Measurements from ENCODE around the gene SLC35E2B. TPM values are rescaled to one million over a fixed set of nuclear protein-coding genes. Genes with fewer than 3 reads are reported as not detected.
"Not testable (repeated sequence)": the region's sequence is repeated elsewhere in the genome, so short reads cannot be mapped to it uniquely, and the experiment has no call there.

SLC35E2B gene
- total RNA-seq, 1 donor from 2014 or later, result 45.1 TPM

DNA sequence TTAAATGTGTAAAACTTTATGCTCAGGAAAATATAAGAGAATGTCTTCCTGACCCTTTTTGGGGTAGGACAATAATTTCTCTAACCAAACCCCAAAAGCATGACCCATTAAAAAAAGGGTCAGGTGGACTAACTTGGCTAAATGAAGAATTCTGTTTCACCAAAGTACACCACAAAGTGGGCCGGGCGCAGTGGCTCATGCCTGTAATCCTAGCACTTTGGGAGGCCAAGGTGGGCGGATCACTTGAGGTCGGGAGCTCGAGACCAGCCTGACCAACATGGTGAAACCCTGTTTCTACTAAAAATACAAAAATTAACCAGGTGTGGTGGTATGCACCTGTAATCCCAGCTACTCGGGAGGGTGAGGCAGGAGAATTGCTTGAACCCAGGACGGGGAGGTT, 3.1 kb downstream of the SLC35E2B start:
- not testable (repeated sequence) for H3K27me3 Mint-ChIP-seq (ENCODE audit: low read depth, unreplicated experiment); H3K9me3 Mint-ChIP-seq (ENCODE audit: unreplicated experiment); H3K4me3 ChIP-seq (ENCODE audit: insufficient read depth, low read depth, low read length); H3K27me3 ChIP-seq (ENCODE audit: insufficient read depth, low read length); DNase-seq (ENCODE audit: low read depth); H3K27ac ChIP-seq (ENCODE audit: low read depth, low read length); H3K27ac Mint-ChIP-seq (ENCODE audit: unreplicated experiment); H3K36me3 ChIP-seq (ENCODE audit: insufficient read depth, low read length); H3K9me3 ChIP-seq (ENCODE audit: insufficient read depth, low read depth, low read length); H3K36me3 Mint-ChIP-seq (ENCODE audit: low read depth, unreplicated experiment); H3K9ac ChIP-seq (ENCODE audit: low read length); H3K4me2 ChIP-seq (ENCODE audit: low read length); H2AFZ ChIP-seq (ENCODE audit: low read depth, low read length); FAIRE-seq; H3K4me3 Mint-ChIP-seq (ENCODE audit: unreplicated experiment); H3K4me1 ChIP-seq (ENCODE audit: insufficient read depth, low read length)
- H3K4me1 Mint-ChIP-seq (ENCODE audit: low read depth, unreplicated experiment), result peaks cover 11% of the 10 kb centered on the region
- Histone ChIP-seq H4K20me1 (ENCODE audit: insufficient read depth, low read length) (peaks cover 22% of the 10 kb centered on the region), H3K79me2 (ENCODE audit: insufficient read depth, low read length) (peaks cover 42% of the 10 kb centered on the region)

- H3K9me3 Mint-ChIP-seq (ENCODE audit: unreplicated experiment), result no peaks in the 10 kb centered on the region
- Histone ChIP-seq H4K20me1 (ENCODE audit: insufficient read depth, low read length) (peaks cover 36% of the 10 kb centered on the region), H2AFZ (ENCODE audit: low read depth, low read length) (no peak overlapping the region), H3K4me1 (ENCODE audit: insufficient read depth, low read length) (peaks cover 4% of the 10 kb centered on the region), H3K79me2 (ENCODE audit: insufficient read depth, low read length) (peaks cover 58% of the 10 kb centered on the region), H3K27ac (ENCODE audit: low read depth, low read length) (no peak overlapping the region), H3K27me3 (ENCODE audit: insufficient read depth, low read length) (no peaks in the 10 kb centered on the region), H3K9ac (ENCODE audit: low read length) (no peak overlapping the region), H3K36me3 (ENCODE audit: insufficient read depth, low read length) (no peaks in the 10 kb centered on the region), H3K4me3 (ENCODE audit: insufficient read depth, low read depth, low read length) (no peak overlapping the region), H3K4me2 (ENCODE audit: low read length) (no peak overlapping the region), H3K9me3 (ENCODE audit: insufficient read depth, low read depth, low read length) (no peaks in the 10 kb centered on the region)
- DNase-seq (ENCODE audit: low read depth), result no peak
- H3K36me3 Mint-ChIP-seq (ENCODE audit: low read depth, unreplicated experiment), result peaks cover 3% of the 10 kb centered on the region
- TF ChIP-seq, protein P1, sequence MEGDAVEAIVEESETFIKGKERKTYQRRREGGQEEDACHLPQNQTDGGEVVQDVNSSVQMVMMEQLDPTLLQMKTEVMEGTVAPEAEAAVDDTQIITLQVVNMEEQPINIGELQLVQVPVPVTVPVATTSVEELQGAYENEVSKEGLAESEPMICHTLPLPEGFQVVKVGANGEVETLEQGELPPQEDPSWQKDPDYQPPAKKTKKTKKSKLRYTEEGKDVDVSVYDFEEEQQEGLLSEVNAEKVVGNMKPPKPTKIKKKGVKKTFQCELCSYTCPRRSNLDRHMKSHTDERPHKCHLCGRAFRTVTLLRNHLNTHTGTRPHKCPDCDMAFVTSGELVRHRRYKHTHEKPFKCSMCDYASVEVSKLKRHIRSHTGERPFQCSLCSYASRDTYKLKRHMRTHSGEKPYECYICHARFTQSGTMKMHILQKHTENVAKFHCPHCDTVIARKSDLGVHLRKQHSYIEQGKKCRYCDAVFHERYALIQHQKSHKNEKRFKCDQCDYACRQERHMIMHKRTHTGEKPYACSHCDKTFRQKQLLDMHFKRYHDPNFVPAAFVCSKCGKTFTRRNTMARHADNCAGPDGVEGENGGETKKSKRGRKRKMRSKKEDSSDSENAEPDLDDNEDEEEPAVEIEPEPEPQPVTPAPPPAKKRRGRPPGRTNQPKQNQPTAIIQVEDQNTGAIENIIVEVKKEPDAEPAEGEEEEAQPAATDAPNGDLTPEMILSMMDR (IDR thresholded peaks at IDR 0.05; ENCODE audit: insufficient read depth, low read depth, low read length), result no peak
- TF ChIP-seq EZH2 (IDR thresholded peaks at IDR 0.05; ENCODE audit: insufficient read depth, low read length), result no peak
- FAIRE-seq, result no peak
- H3K27ac Mint-ChIP-seq (ENCODE audit: unreplicated experiment), result peak overlapping the region; percentile 19
- no peaks in the 10 kb centered on the region for H3K27me3 Mint-ChIP-seq (ENCODE audit: low read depth, unreplicated experiment)
- H3K4me3 Mint-ChIP-seq (ENCODE audit: unreplicated experiment), result no peak overlapping the region
- H3K4me1 Mint-ChIP-seq (ENCODE audit: low read depth, unreplicated experiment), result peaks cover 14% of the 10 kb centered on the region
Measured at GRCh38 chr1:1687846-1688245, 4.7 kb downstream of the SLC35E2B start.

DNA sequence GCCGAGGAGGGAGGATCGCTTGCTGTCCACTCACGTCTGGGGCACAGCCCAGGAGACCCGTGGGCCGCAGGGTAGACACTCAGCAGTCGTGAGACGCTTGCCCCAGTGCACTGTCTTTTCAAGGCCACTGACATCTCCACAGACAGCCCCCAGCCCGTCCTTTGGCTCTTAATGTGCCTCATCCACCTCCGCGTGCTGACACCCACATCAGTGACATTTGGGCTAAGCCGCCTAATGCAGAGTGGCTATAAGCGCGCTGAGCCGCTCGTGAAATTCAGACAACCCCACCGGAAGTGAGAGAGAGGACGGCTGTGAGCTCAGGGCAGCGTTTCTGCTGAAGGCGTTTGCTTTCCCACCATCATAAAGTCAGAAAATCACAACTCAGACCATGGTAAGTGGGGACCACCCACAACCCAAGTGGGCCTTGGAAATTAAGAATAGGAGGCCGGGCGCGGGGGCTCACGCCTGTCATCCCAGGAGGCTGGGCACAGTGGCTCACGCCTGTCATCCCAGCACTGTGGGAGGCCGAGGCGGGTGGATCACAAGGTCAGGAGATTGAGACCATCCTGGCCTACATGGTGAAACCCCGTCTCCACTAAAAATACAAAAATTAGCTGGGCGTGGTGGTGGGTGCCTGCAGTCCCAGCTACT, 8.4 kb downstream of the SLC35E2B start:
- Histone ChIP-seq H3K27ac (ENCODE audit: low read depth, low read length) (no peak overlapping the region), H3K79me2 (ENCODE audit: insufficient read depth, low read length) (peaks cover 80% of the 10 kb centered on the region), H4K20me1 (ENCODE audit: insufficient read depth, low read length) (peaks cover 58% of the 10 kb centered on the region), H3K9me3 (ENCODE audit: insufficient read depth, low read depth, low read length) (no peaks in the 10 kb centered on the region), H3K4me2 (ENCODE audit: low read length) (no peak overlapping the region), H3K36me3 (ENCODE audit: insufficient read depth, low read length) (no peaks in the 10 kb centered on the region), H3K9ac (ENCODE audit: low read length) (no peak overlapping the region), H3K4me1 (ENCODE audit: insufficient read depth, low read length) (peaks cover 4% of the 10 kb centered on the region), H3K27me3 (ENCODE audit: insufficient read depth, low read length) (no peaks in the 10 kb centered on the region), H3K4me3 (ENCODE audit: insufficient read depth, low read depth, low read length) (no peak overlapping the region), H2AFZ (ENCODE audit: low read depth, low read length) (no peak overlapping the region)
- Mint-ChIP-seq H3K9me3 (ENCODE audit: unreplicated experiment) (no peaks in the 10 kb centered on the region), H3K4me3 (ENCODE audit: unreplicated experiment) (no peak overlapping the region), H3K36me3 (ENCODE audit: low read depth, unreplicated experiment) (peaks cover 3% of the 10 kb centered on the region), H3K4me1 (ENCODE audit: low read depth, unreplicated experiment) (peaks cover 17% of the 10 kb centered on the region), H3K27ac (ENCODE audit: unreplicated experiment) (no peak overlapping the region), H3K27me3 (ENCODE audit: low read depth, unreplicated experiment) (no peaks in the 10 kb centered on the region)
- TF ChIP-seq, protein P1 (IDR thresholded peaks at IDR 0.05; ENCODE audit: insufficient read depth, low read depth, low read length), result no peak
- no peak for TF ChIP-seq EZH2 (IDR thresholded peaks at IDR 0.05; ENCODE audit: insufficient read depth, low read length)
- no peak for FAIRE-seq
- DNase-seq (ENCODE audit: low read depth), result no peak
